NCI-H748 treated with DMSO at 0.1 percent for 48 hours (cell line): ENCODE data around the gene TAF11.
"Not testable (repeated sequence)": the region's sequence is repeated elsewhere in the genome, so short reads cannot be mapped to it uniquely, and the experiment has no call there.

Experiments
- DNase-seq: peaks from one replicate; lab custom pipeline; 2025; lab: John Stamatoyannopoulos, UW

TAF11 gene

DNA sequence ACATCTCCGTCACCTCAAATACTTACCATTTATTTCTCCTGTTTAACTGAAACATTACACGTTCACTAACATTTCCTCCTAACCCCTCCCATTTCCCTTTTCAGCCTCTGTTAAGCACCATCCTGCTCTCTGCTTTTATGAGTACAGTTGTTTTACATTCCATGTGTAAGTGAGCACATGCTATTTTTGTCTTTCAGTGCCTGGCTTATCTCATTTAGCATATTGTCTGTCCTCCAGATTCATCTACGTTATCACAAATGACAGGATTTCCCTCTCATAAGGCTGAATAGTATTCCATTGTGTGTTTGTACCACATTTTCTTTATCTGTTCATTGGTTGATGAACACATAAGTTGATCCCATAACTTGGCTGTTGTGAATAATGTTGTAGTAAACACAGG is 22.7 kb downstream of the TAF11 start:
- no peak for DNase-seq

GRCh38 chr6:34864007-34864406 is 23.8 kb downstream of the TAF11 start:
- no peak for DNase-seq

DNA sequence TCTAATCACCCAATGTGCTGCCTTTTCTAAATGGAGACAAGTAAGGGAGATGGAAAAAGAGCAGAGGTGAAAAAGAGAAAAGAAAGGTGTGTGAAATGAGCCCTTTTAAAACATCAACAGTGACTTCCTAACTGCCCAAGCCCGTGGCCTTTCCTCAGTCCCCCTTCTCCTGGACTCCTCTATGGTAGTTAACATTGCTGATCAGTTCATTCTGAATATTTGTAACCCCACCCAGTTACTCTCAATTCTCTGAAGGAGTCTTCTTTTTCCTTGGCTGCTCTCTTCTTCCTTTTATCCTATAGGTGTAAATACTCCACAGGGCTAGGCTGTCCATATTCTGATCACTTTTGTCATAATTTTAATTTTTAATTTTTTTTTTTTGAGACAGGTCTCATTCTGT is 27.1 kb downstream of the TAF11 start:
- DNase-seq, result no peak

DNA sequence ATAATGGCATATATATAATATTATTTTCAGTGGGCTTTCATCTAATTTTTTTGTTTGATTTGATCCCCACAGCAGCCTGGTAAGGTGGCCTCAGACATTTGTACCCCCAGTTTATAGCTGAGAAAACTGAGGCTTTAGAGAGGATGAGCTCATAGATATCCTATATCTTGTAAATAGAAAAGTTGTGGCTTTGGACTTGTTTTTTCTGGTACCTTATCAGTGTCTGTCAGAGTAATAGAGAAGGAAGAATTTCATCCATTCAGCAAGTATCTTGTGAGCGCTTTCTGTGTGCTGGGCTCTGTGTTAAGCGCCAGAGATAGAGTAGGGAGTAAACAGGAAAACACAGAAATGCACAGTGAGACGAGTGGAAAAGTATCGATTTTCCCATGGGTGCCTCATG is 27.9 kb downstream of the TAF11 start:
- DNase-seq, result no peak

- DNase-seq, result no peak
Measured at GRCh38 chr6:34858681-34859080, 29.2 kb downstream of the TAF11 start.

- no peak for DNase-seq
Measured at GRCh38 chr6:34855463-34855862, 32.4 kb downstream of the TAF11 start.

DNA sequence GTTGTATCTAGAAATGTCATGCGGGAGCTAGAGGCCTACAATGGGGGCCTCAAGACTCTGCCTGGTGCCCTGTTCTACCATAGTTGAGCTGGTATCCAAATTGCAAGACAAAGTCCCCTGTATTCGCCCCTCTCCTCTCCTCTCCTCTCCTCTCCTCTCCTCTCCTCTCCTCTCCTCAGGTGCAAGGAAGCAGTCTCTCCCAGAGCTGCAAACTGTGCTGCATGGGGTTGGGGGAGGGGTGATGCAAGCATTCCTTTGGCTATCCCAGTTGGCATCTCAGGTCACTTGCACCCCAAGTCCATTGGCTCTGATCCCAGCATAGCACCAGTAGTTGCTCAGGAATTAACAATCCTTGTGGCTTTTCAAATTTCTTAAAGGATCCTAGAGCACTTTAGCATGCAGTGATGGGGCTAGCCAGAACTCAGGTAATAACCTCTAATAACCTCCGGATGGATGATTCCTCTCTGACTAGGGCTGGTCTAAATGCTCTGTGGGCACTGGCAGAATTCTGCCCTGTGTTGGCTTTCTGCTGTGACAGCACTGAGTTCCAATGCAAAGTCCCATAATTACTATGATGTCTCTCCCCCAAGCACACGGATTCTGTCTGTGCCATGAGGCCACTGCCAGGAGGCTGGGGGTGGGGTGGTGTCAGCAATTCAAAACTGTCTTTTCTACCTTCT is 35.3 kb downstream of the TAF11 start:
- DNase-seq, result no peak

GRCh38 chr6:34851361-34851760 is 36.5 kb downstream of the TAF11 start:
- no peak for DNase-seq

DNA sequence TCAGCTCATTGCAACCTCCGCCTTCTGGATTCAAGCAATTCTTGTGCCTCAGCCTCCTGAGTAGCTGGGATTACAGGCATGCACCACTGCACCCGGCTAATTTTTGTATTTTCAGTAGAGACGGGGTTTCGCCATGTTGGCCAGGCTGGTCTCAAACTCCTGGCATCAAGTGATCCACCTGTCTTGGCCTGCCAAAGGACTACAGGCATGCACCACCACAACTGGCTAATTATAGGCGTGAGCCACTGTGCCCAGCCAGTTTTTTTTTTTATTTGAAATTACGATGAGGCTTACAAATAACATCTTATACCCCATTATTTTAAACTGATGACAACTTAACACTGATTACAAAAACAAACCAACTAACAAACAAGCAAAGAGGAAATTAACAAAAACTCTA is 38.8 kb downstream of the TAF11 start:
- not testable (repeated sequence) for DNase-seq

DNA sequence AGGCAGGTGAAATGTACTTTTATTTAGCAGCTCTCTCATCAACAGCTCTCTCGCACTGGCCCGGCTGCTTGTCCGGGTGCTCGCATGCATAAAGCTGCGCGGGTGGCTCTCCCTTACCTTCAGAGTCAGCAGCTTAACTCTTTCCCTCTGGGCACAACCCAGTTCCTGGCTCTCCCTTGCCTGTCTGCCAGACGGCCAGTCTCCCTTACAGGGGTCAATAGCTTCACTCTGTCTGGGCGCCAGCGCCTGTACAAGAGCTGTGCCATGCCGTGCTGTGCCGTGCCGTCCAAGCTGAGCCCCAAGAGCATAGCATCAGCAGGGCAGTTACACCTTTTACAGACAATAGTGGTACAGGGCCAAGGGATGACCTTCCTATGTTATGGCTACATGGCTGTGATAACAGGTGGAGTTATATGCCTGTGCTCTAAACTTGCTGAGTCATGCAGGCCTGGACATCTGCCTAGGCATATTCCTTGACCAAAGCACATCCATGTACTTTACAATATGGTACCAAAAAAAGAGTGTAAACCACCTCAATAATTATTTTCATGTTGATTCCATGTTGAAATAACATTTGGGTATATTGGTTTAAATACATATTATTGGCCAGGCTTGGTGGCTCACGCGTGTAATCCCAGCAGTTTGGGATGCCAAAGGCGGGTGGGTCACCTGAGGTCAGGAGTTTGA is 48.0 kb downstream of the TAF11 start:
- DNase-seq, result no peak

GRCh38 chr6:34837528-34837927 is 50.3 kb downstream of the TAF11 start:
- no peak for DNase-seq

DNA sequence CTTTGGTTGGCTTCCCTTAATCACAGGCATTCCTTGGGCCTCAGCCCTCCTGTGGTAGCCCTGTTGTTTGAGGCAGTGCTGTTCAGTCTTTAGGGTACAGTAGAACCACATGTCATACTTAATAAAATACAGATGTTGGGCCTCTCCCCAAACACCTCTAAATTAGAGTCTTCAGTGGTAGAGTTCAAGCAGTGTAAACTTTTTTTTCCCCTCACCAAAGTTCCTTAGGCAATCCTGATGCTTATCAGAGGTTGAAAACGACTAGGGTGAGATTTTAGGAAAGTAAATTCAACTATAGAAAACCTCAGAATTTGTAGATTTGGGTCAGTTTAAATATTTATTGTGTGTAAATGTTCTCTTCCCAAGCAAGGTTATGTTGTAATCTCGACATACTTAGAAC is 51.4 kb downstream of the TAF11 start:
- no peak for DNase-seq

DNA sequence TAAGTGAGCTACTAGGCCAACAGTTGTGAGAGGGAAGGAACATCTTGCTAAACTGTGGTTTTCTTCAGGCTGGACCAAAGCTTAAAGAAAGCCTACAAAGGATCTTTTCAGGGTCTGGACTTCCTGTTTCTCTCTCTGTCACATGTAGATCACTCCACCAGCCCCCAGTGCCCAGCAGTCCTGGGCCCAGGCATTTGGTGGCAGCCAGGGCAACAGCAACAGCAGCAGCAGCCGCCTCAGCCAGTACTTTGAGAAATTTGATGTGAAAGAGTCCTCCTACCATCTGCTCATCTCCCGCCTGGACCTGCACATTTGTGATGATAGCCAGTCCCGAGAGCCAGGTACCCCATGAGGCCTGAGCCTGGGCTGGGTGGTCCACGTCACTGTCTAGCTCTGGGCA is 51.8 kb downstream of the TAF11 start:
- DNase-seq, result no peak

- DNase-seq, result no peak
Measured at GRCh38 chr6:34834789-34835518, 52.9 kb downstream of the TAF11 start.

- no peak for DNase-seq
Measured at GRCh38 chr6:34832942-34833341, 54.9 kb downstream of the TAF11 start.

DNA sequence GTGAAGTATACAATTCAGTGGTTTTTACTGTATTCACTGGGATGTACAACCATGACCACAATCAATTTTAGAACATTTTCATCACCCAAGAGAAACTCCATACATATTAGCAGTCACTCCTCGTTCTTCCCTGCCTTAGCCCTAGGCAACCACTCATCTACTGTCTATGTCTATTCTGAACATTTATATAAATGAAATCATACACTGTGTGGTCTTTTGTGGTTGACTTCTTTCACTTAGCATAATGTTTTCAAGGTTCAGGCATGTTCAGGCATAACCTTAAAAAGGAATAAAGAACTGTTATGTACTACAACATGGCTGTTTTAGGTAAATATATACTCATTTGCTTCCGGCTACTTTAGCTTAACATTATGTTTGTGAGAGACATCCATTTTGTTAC is 58.7 kb downstream of the TAF11 start:
- no peak for DNase-seq
